ENCODE data around the gene UNC79.

UNC79 gene

GRCh38 chr14:93690146-93690545 is 259.4 kb downstream of the UNC79 start:
- no peak for TF ChIP-seq CTCF (IDR thresholded peaks at IDR 0.05)

- TF ChIP-seq CTCF (IDR thresholded peaks at IDR 0.05) = peak; percentile 34; the same call in 1 of the 2 replicates
Observed at GRCh38 chr14:93691042-93691780, 260.5 kb downstream of the UNC79 start.

GRCh38 chr14:93693914-93694313 is 263.2 kb downstream of the UNC79 start:
- TF ChIP-seq CTCF (IDR thresholded peaks at IDR 0.05) = no peak

- no peak for TF ChIP-seq CTCF (IDR thresholded peaks at IDR 0.05)
Observed at GRCh38 chr14:93700928-93701327, 270.2 kb downstream of the UNC79 start.

GRCh38 chr14:93701562-93701961 is 270.8 kb downstream of the UNC79 start:
- TF ChIP-seq CTCF (IDR thresholded peaks at IDR 0.05) = no peak

GRCh38 chr14:93702946-93703345 is 272.2 kb downstream of the UNC79 start:
- no peak for TF ChIP-seq CTCF (IDR thresholded peaks at IDR 0.05)

- no peak for TF ChIP-seq CTCF (IDR thresholded peaks at IDR 0.05)
Observed at GRCh38 chr14:93703941-93704340, 273.2 kb downstream of the UNC79 start.
